ENCODE data around the gene CHST10.
"Not testable (repeated sequence)": the region's sequence is repeated elsewhere in the genome, so short reads cannot be mapped to it uniquely, and the experiment has no call there.

The CHST10 gene, protein sequence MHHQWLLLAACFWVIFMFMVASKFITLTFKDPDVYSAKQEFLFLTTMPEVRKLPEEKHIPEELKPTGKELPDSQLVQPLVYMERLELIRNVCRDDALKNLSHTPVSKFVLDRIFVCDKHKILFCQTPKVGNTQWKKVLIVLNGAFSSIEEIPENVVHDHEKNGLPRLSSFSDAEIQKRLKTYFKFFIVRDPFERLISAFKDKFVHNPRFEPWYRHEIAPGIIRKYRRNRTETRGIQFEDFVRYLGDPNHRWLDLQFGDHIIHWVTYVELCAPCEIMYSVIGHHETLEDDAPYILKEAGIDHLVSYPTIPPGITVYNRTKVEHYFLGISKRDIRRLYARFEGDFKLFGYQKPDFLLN

DNA sequence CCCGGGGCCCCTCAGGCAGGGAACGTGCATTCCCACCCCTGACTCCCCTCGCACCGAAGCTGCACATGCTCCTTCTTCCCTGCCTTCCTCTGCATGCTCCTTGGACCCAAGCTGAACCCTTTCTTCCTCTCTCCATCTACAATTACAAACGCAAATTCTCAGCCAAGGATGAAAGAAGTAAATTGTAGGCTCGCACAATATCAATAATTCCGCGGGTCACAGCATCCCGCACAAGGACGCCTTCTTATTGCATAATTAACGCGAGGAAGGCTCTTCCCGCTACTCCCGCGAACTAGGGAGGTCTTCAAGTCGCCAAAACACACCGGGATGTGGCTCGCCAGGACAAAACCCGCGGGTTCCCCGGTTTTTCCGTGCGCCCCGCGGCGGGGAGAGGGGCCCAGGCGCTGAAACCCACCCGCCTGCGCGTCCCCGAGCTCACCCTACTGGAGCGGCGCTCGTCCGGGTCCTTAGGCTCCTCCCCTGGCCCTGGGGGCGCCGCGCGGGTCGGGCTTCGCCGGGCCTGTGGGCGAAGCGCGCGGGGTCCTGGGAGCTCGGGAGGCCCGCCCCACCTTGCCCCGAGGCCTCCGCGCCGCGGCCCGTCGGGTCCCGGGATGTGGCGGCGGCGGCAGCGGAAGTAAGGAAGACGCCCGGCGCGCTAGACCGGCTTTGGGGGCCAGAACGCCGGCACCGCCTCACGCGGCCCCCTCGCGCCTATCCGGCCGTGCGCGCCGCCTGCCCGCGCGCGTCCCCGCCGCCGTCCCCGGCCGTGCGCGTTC is at the start of gene CHST10:
Gene CHST10, minus strand, starts transcription at position 734 of the 776 bp plus-strand sequence. CDS start 10,993 bp downstream, outside the sequence.
- in situ Hi-C loops (cut with HindIII; ENCODE audit: low sequenced_read_pairs), result loop anchor here (5.0 kb wide), 1 partner anchor 50 kb away; no protein-coding TSS in a partner anchor

DNA sequence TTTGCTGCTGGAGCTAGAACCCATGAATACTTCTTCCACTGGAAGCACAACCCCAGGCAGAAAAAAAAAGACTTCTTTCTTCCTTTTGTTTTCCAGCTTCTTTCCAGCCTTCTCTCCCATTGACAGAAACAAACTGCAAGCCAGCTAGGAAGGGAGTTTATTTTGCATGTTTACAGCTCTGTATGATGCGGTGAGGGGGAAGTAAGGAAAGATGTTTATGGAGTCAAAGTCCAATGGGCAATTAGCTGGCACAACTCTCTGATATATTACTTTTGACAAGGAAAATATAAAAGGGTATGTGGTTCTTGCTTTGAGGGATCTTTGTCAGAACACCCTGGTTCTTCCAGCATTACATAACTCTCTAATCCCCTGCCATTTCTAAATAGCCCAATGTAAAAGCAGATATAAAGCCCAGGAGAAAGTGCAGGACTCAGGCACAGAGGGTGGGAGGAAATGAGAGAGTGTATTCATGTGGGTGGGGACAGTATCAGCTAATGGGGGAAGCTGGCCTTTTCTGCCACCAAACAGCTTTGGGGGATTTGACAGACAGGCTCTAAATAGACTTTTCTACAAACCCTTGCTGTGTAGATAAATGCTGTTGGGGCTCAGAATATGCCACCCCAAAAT is 43.5 kb upstream of the CHST10 start:
- in situ Hi-C loops (cut with HindIII; ENCODE audit: low sequenced_read_pairs), result no loop called here

DNA sequence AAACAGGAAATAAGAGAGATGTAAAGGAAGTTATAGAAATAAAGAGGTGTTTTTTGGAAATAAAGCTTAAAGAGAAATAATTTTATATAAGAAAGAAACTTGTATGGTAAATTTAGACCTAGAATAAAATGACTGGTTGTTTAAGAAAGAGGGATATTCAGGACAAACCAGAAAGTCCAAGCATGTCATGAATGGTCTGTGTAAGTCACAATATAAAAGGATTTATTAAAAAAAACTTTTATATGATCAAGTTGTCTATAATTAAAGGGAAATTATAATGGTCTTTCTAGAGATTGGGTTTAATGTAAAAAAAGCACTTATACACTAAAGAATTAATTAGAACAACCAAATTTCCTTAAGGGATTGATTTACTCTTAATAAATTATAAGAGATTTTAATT is 38.9 kb upstream of the CHST10 start:
- in situ Hi-C loops (cut with HindIII; ENCODE audit: low sequenced_read_pairs), result not testable (repeated sequence)

DNA sequence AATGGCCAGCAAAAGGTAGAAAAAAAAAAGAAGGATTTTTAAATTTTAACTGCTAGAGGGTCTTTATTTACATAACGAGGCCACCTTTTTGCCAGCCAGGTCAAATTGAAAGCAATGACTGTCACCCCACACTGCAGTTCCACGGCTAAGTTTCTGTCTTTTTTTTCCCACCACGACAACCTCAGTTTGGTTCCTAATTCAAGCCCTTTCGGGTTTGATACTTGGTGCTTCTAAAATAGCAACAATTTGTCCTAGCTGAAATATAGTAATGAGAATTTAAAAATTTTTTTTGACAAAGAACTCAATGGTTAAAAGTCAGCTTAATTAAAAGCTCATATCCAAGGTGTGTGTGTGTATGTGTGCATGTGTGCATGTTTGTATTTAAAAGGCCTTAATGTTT is 36.4 kb upstream of the CHST10 start:
- in situ Hi-C loops (cut with HindIII; ENCODE audit: low sequenced_read_pairs), result no loop called here

DNA sequence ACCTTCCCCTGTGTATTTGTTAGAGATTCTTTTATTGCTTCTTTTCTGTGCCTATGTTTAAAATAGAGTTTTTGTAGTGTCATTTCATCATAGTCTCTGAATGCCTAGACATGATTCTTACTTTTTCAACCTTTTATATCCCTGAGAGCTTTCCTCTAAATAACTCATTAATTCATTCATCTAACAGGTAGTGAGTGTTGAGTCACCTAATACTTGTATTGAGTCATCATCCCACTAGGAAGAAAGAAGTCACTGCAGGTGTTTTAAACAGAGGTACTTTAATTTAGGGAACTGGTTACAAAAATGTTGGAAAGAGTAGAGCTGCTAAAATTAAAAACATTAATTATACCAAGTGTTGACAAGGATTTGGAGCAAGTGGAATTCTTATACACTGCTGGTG is 34.3 kb upstream of the CHST10 start:
- in situ Hi-C loops (cut with HindIII; ENCODE audit: low sequenced_read_pairs), result no loop called here

DNA sequence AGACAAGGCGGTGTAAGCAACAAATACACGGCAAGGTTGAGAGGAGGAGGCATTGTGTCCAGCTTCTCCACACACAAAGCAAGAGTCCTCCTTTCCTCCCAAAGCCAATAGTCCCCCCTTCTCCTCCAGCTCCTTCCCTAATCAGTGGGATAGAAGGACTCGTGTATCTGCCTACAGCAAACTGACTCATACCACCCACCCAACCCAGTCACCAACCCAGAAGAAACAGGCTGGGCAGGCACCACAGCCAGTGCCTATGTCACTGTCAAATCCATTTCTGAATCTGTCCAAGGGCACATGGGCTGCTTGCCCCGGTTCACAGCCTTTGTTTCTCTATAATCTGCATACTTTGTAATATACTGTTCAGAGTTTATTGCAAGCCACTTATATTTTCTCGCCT is 33.6 kb upstream of the CHST10 start:
- in situ Hi-C loops (cut with HindIII; ENCODE audit: low sequenced_read_pairs), result no loop called here

DNA sequence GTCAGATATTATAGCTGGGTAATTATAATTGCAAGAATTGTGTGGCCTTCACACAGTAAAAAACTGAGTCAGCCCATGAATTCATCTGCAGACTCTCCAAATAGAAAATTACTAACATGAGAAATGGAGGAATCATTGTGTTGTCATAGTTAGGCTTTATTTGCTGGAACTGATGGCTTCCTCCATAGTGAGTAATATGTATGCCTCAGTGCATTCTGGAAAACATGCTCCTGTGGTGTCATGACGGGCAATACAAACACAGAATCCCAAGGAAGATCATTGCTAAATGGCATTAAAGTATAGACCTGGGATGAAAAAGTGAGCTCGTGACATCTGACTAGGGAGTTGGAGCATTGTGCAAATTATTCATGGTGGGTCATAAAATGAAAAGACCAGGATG is 29.2 kb upstream of the CHST10 start:
- in situ Hi-C loops (cut with HindIII; ENCODE audit: low sequenced_read_pairs), result no loop called here

DNA sequence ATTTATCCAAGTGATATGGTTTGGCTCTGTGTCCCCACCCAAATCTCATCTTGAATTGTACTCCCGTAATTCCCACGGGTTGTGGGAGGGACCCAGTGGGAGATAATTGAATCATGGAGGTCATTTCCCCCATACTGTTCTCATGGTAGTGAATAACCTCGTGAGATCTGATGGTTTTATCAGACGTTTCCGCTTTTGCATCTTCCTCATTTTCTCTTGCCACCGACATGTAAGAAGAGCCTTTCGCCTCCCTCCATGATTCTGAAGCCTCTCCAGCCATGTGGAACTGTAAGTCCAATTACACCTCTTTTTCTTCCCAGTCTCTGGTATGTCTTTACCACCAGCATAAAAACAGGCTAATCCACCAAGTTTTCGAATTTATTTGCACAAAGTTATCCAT is 20.3 kb upstream of the CHST10 start:
- in situ Hi-C loops (cut with HindIII; ENCODE audit: low sequenced_read_pairs), result no loop called here

DNA sequence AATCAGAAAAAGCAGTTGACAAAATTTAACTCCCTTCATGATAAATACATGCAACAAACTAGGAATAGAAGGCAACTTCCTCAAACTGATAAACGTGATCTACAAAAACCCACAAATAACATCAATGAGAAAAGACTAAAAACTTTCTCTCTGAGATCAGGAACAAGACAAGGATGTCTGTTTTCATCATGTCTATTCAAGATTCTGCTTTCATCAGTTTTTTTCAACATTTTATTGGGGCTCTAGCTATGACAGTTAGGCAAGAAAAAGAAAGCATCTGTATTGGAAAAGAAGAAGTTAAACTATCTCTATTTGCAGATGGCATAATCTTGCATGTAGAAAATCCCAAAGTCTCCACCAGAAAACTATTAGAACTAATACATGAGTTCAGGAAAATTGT is 12.3 kb upstream of the CHST10 start:
- in situ Hi-C loops (cut with HindIII; ENCODE audit: low sequenced_read_pairs), result no loop called here

DNA sequence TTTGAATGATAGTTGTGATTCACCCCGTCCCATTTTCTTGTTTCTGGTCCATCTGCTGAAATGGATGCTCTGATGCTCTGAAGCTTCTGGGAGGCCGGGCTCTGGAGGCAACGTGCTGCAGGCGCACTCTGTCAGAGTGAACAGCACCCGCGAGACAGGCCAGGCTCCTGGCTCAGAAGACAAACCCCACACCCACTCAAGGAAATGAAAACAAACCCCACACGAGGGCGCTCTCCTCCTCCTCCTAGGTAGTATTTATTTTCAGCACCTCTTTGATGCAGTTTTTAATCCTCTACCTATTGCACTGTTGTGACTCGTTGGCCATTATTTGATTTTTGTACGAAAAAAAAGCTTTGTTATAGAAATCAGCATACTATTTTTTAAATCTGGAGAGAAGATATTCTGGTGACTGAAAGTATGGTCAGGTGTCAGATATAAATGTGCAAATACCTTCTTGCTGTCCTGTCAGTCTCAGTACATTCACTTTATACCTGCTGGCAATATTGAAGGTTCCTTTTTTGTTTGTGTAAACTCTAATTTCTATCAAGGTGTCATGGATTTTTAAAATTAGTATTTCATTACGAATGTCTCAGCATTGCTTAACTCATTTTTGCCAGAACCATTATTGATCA is 10.3 kb upstream of the CHST10 start:
- in situ Hi-C loops (cut with HindIII; ENCODE audit: low sequenced_read_pairs), result no loop called here

DNA sequence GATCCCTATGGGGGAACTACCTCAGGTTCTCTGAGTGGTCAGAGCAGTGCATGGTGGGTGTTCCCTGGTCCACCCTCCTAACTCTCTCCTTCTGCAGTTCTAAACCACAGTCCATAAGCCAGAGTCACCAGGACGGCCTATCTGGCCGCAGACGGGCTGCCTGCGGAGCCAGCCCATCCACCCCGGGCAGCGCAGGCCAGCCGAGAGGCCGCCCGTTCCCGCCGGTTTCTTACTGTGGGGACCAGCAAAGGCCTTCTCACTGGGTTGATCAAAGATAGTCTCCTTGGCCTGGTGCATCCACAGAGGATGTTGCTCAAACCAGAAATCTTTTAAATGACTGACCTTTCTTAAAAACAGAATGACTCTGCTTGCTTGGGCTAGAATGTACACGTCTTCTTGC is 9.6 kb upstream of the CHST10 start:
- in situ Hi-C loops (cut with HindIII; ENCODE audit: low sequenced_read_pairs), result no loop called here

DNA sequence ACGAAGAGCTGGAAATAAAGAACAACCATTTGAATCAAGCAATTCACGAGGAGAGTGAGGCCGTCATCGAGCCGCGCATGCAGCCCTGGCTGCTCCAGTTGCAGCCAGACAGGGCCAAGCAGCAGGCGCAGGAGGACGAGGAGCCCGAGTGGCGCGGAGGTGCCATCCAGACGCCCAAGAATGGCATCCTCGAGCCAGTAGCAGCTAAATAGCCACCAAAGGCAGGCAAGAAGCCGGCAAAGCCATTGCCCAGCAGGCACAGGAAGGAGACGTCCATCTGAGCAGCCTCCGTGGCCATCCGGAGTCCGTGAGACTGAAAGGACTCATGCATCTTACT is 8.9 kb upstream of the CHST10 start:
- in situ Hi-C loops (cut with HindIII; ENCODE audit: low sequenced_read_pairs), result no loop called here

DNA sequence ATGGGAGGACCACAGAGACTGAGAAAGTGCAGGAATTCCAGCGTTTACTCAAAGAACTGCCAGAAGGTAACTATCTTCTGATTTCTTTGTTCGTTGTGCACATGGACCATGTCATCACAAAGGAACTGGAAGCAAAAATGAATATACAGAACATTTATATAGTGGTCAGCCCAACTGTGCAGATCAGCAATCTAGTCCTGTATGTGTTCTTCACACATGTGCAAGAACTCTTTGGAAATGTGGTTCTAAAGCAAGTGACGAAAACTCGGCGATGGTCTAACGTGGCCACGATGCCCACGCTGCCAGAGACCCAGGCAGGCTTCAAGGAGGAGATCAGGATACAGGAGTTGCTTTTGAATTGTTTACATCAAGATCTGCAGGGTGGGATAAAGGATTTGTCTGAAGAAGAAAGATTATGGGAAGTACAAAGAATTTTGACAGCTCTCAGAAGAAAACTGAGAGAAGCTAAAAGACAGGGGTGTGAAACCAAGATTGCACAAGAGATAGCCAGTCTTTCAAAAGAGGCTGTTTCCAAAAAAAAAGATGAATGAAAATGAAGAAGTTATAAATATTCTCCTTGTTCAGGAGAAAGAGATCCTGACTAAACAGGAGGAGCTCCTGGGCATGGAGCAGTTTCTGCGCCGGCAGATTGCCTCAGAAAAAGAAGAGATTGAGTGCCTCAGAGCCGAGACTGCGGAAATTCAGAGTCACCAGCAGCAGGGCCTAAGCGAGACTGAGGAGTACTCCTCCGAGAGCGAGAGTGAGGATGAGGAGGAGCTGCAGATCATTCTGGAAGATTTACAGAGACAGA is 8.3 kb upstream of the CHST10 start:
- in situ Hi-C loops (cut with HindIII; ENCODE audit: low sequenced_read_pairs), result no loop called here

DNA sequence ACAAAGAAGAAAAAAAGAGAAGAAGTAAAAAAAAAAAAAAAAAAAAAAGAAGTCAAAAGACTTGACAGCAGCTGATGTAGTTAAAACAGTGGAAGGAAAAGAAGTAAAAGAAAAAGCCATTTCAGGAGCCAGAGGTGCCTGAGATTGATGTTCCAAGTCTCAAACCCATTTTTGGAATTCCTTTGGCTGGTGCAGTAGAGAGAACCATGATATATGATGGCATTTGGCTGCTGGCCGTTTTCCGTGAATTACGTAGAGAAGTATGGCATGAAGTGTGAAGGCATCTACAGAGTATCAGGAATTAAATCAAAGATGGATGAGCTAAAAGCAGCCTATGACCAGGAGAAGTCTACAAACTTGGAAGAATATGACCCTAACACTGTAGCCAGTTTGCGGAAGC is 7.6 kb upstream of the CHST10 start:
- in situ Hi-C loops (cut with HindIII; ENCODE audit: low sequenced_read_pairs), result no loop called here

DNA sequence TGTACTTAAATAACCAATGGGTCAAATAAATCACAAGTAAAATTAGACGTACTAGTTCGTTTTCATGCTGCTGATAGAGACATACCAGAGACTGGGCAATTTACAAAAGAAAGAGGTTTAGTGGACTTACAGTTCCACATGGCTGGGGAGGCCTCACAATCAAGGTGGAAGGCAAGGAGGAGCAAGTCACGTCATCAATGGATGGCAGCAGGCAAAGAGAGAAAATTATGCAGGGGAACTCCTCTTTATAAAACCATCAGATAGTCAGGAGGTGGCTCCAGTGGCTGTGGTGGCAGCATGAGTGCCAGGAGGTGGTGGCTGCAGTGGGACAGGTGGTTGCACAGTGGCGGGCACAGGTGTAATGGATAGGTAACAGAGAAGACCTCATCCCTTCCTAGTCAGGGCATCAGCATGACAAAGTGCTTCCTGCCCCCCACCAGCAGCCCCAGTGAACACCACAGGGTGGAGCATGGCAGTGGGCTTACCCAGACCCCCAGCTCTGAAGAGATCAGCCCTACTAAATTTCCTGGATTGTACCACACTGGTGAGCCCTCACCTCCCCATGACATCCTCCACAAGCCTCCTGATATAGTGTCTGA is 6.9 kb upstream of the CHST10 start:
- in situ Hi-C loops (cut with HindIII; ENCODE audit: low sequenced_read_pairs), result no loop called here

DNA sequence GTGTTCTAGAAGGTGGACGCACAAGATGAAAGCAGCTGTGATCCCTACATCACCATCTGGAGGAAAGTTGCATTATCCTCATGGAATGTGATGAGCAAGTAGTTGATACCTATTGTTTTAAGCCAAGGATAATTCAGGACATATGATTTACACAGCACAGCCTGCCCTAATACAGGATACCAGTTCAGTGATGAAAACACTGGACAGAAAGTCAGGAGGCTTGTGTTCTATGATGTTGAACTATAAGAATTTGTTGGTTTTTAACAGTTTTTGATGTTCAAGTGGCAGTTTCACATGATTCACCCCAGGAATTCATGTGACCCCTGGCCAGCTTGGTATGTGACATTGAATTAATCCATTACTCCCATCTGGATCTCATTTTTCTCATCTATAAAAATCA is 6.2 kb upstream of the CHST10 start:
- in situ Hi-C loops (cut with HindIII; ENCODE audit: low sequenced_read_pairs), result no loop called here

DNA sequence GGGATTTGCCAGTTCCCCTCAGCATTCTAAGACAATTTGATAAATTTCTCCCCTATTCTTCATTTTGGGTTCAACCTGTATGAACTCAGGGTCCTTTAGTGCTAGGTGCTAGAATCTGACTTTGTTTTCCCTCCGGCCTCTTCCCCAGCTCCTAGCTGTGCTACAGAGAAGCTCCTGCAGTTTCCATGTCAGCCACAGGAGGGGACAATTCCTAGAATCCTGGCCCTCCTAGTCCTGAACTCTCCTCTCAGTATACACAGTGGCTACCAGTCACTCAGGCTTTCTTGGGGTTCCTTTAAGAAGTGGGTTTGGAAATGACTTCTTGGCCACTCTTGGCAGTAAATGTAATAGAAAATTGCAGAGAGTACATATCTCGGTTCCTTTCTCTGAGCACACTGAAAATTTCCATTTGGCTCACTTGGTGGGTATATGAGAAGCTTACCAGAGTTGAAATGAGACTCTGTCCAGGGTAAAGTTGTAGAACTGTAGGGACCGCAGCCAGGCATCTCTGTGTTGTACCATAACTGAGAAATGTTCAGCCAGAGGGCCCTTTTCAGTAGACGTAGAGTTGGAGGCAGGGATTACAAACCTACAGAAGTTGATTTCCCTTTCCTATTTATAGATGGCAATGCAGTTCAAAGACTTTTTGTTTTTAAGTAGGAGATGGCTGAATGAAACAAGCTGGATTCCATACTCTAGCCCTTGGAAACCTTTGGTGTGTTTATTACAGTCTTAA is 5.0 kb upstream of the CHST10 start:
- in situ Hi-C loops (cut with HindIII; ENCODE audit: low sequenced_read_pairs), result no loop called here

DNA sequence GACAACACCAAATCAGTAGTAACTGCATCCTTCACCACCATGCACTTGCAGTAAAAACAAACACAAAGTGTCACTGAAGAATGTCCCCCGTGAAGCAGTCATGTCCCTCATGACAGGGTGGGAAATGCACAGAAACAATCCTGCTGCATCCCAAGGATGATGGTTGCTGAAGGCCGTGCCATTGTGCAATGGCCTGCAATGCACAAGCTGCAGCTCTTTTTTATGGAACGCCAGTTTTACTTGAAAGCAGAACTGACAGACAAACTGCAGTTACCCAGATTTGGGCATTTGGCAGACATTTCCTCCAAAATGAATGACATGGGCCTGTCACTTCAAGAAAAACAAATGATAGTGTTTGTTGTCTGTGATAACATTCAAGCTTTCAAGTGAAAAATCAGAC is 2.4 kb upstream of the CHST10 start:
- in situ Hi-C loops (cut with HindIII; ENCODE audit: low sequenced_read_pairs), result loop anchor here (5.0 kb wide), 1 partner anchor 53 kb away; no protein-coding TSS in a partner anchor

DNA sequence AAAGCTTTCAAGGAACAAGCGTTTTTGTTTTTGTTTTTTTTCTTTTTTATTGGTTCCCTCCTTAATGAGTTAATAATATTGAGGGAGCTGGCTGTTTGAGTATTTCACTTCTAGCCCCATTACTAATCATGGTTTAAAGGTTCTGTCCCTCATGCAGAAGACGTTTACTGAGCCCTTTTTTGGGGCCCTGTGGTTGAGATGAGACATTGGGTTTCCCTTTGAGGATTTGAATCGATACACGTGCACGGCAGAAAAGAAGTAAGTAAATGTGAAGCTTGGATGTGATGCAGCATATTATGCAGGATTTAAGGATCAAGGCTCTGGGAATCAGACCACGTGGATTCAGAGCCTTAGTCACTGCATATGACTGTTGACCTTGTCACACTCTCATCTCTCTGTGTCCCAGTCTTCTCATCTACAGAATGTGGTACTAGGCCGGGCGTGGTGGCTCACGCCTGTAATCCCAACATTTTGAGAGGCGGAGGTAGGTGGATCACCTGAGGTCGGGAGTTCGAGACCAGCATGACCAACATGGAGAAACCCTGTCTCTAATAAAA is 1.0 kb upstream of the CHST10 start:
- in situ Hi-C loops (cut with HindIII; ENCODE audit: low sequenced_read_pairs), result loop anchor here (5.0 kb wide), 1 partner anchor 51 kb away; no protein-coding TSS in a partner anchor

All from endothelial cell of hepatic sinusoid (primary cell).